WTC11 (cell line): ENCODE data around the gene HSDL2.

ENCODE experiments used
- CTCF ChIP-seq: fragments of 200-600 bp; IDR thresholded peaks from 2 replicates; pipeline ENCODE4 v1.8.0; 2022; ENCODE audit warnings: antibody characterized with exemption
- E2F1 ChIP-seq: sonication (generic); formaldehyde crosslinking; IDR thresholded peaks from 2 replicates; pipeline ENCODE4 v1.8.0; 2022; ENCODE audit warnings: mild to moderate bottlenecking, missing genetic modification reagents
- FOXK1 ChIP-seq: sonication (generic); formaldehyde crosslinking; IDR thresholded peaks from 2 replicates; pipeline ENCODE4 v1.8.0; 2022; ENCODE audit warnings: mild to moderate bottlenecking, moderate library complexity, missing genetic modification reagents
- HMGA2 ChIP-seq: fragments of 250-450 bp; sonication (Bioruptor Pico); IDR thresholded peaks from 2 replicates; pipeline ENCODE4 v1.4.0; 2021; ENCODE audit warnings: mild to moderate bottlenecking, moderate library complexity
- MAX ChIP-seq: sonication (generic); formaldehyde crosslinking; IDR thresholded peaks from 2 replicates; pipeline ENCODE4 v1.8.0; 2022; ENCODE audit warnings: mild to moderate bottlenecking, missing genetic modification reagents
- SOX15 ChIP-seq: fragments of 250-450 bp; sonication (Bioruptor Pico); IDR thresholded peaks from 2 replicates; pipeline ENCODE4 v1.9.0; 2021; ENCODE audit warnings: mild to moderate bottlenecking
- USF2 ChIP-seq: sonication (generic); formaldehyde crosslinking; IDR thresholded peaks from 2 replicates; pipeline ENCODE4 v1.8.1; 2023; ENCODE audit warnings: mild to moderate bottlenecking, missing genetic modification reagents, moderate library complexity
- ZNF425 ChIP-seq: fragments of 250-450 bp; sonication (Bioruptor Pico); conservative IDR thresholded peaks from 2 replicates; pipeline ENCODE4 v1.9.0; 2021; ENCODE audit warnings: mild to moderate bottlenecking

GRCh38 chr9:112404508-112404932 lies 24.6 kb downstream of the HSDL2 start:
- no peak for TF ChIP-seq CTCF
- no peak for TF ChIP-seq FOXK1
- TF ChIP-seq E2F1 (CRISPR knock-in tag) = no peak
- TF ChIP-seq MAX (CRISPR knock-in tag) = no peak
- TF ChIP-seq ZNF425 (CRISPR knock-in tag) = no peak
- TF ChIP-seq HMGA2 (CRISPR knock-in tag) = no peak
- TF ChIP-seq USF2 (CRISPR knock-in tag) = no peak
- no peak for TF ChIP-seq SOX15 (CRISPR knock-in tag)
